ENCODE results near the gene DAPK1. TPM values are rescaled to one million over a fixed set of nuclear protein-coding genes. Genes with fewer than 3 reads are reported as not detected.
A peak's percentile ranks its signal among the peaks of the same experiment; 100 is the strongest.

Gene DAPK1
- total RNA-seq, 1 donor from 2014 or later: 24.6 TPM

- Histone ChIP-seq H3K4me3 (no peak overlapping the region), H3K27me3 (no peaks in the 10 kb centered on the region), H3K27ac (no peak overlapping the region), H3K9me3 (no peaks in the 10 kb centered on the region), H3K4me1 (peaks cover 11% of the 10 kb centered on the region), H3K36me3 (no peaks in the 10 kb centered on the region)
- TF ChIP-seq POLR2A (IDR thresholded peaks at IDR 0.05) (no peak), POLR2AphosphoS5 (IDR thresholded peaks at IDR 0.05; ENCODE audit: insufficient read depth in 1 of 2, low read depth in 1 of 2) (no peak), CTCF (IDR thresholded peaks at IDR 0.05) (no peak)
- DNase-seq (ENCODE audit: extremely low spot score in 2 of 2): no peak
- intact Hi-C loops (cut with DNase I): no loop called here
These were observed 142.3 kb downstream of the DAPK1 start for GRCh38 chr9:87639949-87640348.

- Histone ChIP-seq H3K27me3 (no peaks in the 10 kb centered on the region), H3K36me3 (no peaks in the 10 kb centered on the region), H3K4me3 (no peak overlapping the region), H3K9me3 (no peaks in the 10 kb centered on the region), H3K4me1 (peaks cover 11% of the 10 kb centered on the region), H3K27ac (no peak overlapping the region)
- TF ChIP-seq CTCF (IDR thresholded peaks at IDR 0.05): no peak
- TF ChIP-seq POLR2A (IDR thresholded peaks at IDR 0.05): no peak
- TF ChIP-seq POLR2AphosphoS5 (IDR thresholded peaks at IDR 0.05; ENCODE audit: insufficient read depth in 1 of 2, low read depth in 1 of 2): no peak
- DNase-seq (ENCODE audit: extremely low spot score in 2 of 2): no peak
- intact Hi-C loops (cut with DNase I): no loop called here
These were observed 142.7 kb downstream of the DAPK1 start for GRCh38 chr9:87640385-87640795.

GRCh38 chr9:87641067-87641466, 143.4 kb downstream of the DAPK1 start:
- intact Hi-C loops (cut with DNase I): no loop called here
- Histone ChIP-seq H3K27ac (no peak overlapping the region), H3K36me3 (no peaks in the 10 kb centered on the region), H3K27me3 (no peaks in the 10 kb centered on the region), H3K9me3 (no peaks in the 10 kb centered on the region), H3K4me1 (peaks cover 11% of the 10 kb centered on the region), H3K4me3 (no peak overlapping the region)
- DNase-seq (ENCODE audit: extremely low spot score in 2 of 2): no peak
- no peak for TF ChIP-seq CTCF (IDR thresholded peaks at IDR 0.05)
- no peak for TF ChIP-seq POLR2AphosphoS5 (IDR thresholded peaks at IDR 0.05; ENCODE audit: insufficient read depth in 1 of 2, low read depth in 1 of 2)
- TF ChIP-seq POLR2A (IDR thresholded peaks at IDR 0.05): no peak

- intact Hi-C loops (cut with DNase I): no loop called here
- DNase-seq (ENCODE audit: extremely low spot score in 2 of 2): peak in 1 of 2 donors; percentile 37
- Histone ChIP-seq H3K36me3 (no peaks in the 10 kb centered on the region), H3K27ac (no peak overlapping the region), H3K9me3 (no peaks in the 10 kb centered on the region), H3K27me3 (no peaks in the 10 kb centered on the region), H3K4me3 (no peak overlapping the region), H3K4me1 (peaks cover 11% of the 10 kb centered on the region)
- TF ChIP-seq CTCF (IDR thresholded peaks at IDR 0.05) (no peak), POLR2AphosphoS5 (IDR thresholded peaks at IDR 0.05; ENCODE audit: insufficient read depth in 1 of 2, low read depth in 1 of 2) (no peak), POLR2A (IDR thresholded peaks at IDR 0.05) (no peak)
These were observed 144.9 kb downstream of the DAPK1 start for GRCh38 chr9:87642330-87643106.

GRCh38 chr9:87643107-87643650, 145.5 kb downstream of the DAPK1 start:
- H3K4me3 ChIP-seq: no peak overlapping the region
- TF ChIP-seq CTCF (IDR thresholded peaks at IDR 0.05): no peak
- TF ChIP-seq POLR2AphosphoS5 (IDR thresholded peaks at IDR 0.05; ENCODE audit: insufficient read depth in 1 of 2, low read depth in 1 of 2): no peak
- TF ChIP-seq POLR2A (IDR thresholded peaks at IDR 0.05): no peak
- H3K9me3 ChIP-seq: no peaks in the 10 kb centered on the region
- intact Hi-C loops (cut with DNase I): no loop called here
- DNase-seq (ENCODE audit: extremely low spot score in 2 of 2): no peak
- H3K27me3 ChIP-seq: no peaks in the 10 kb centered on the region
- H3K27ac ChIP-seq: no peak overlapping the region
- peaks cover 11% of the 10 kb centered on the region for H3K4me1 ChIP-seq
- no peaks in the 10 kb centered on the region for H3K36me3 ChIP-seq

Measured in vagina (tissue), 2 donors.